HG02610 (cell line): ENCODE measurements around the gene JSRP1.

ENCODE experiments used
- ATAC-seq: cut with Tn5 transposase; IDR thresholded peaks from one replicate; pipeline ENCODE4 v1.9.1; 2021; ENCODE audit warnings: mild to moderate bottlenecking, moderate library complexity; ENCODE audit not compliant: unreplicated experiment

Gene JSRP1

DNA sequence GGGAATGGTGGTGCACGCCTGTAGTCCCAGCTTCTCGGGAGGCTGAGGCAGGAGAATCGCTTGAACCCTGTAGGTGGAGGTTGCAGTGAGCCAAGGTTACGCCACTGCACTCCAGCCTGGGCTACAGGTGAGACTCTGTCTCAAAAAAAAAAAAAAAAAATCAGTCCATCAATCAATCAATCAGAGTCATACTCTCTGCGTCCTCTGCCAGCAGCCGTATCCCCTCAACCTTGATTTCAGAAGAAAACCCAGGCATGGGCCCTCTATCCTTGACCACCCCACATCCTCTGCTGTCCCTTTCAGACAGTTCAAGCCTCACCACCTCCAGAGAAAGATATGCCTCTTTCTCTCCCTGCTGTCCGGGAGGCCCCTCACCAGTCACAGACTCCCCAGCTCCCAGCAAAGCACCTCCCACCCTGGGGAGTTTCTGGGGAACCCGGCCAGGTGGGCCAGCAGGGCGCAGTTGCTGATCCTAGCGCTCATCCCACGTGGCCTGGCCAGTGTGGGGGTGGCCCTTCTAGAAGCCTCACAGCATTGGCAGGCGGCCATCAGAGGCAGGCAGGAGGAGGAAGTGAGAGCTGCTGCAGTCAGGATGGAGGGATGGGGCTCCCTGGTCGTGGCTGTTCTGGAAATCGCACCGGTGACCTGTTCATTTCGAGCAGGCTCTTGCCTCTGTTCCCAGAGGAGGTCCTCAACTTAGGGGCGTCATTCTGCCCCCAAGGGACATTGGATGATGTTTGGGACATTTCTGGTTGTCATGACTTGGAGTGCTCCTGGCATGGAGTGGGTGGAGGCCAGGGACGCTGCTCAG lies 10.2 kb upstream of the JSRP1 start:
- ATAC-seq = no peak

DNA sequence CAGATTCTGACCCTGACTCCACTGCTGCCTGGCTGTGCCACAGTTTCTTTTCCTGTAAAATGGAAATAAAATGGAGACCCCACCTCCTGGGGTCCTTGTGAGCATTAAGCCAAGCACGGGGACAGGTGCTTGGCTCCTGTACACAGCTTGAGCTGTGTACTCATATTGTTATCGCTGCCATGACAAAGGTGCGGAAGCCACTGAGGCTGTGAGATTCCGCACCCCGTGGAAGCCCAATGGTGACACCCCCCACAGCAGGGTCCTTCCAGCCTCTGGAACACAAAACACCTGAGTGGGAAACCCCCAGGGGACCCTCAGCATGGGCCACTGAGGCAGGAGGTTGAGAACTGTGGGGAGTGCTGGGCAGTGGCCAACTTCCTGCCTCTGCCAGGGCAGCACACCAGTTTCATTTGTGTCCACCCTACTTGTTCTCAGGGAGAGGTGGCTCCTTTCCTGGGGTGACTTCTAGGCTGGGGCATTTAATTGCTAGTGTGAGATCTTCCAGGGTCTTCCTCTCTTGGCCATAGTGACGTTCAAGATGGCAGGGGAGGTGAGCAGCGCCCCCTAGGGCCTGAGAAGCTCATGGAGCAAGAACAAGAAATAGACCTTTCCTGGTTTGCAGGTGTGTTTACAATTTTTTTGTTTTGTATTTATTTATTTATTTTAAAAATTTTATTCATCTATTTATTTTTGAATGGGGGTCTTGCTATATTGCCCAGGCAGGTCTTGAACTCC lies 5.4 kb upstream of the JSRP1 start:
- ATAC-seq = no peak

DNA sequence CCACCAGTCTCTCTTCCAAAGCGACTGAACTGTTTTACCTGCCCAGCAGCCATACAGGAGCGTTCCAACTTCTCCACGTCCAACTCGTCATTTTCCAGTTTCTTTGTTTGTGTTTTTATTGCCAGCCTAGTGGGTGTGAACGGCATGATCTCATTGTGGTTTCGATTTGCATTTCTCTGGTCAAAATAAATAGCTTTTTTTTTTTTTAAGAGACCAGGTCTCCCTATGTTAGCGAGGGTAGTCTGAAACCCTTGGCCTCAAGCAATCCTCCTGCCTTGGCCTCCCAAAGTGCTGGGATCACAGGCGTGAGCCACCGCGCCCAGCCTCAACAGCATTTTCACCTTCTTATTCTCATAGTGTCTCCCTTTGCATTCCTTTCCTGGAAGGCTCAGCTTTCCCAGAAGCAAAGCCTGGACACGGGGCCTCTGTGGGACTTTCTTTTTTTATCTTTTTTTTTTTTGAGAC lies 4.2 kb upstream of the JSRP1 start:
- ATAC-seq = no peak

DNA sequence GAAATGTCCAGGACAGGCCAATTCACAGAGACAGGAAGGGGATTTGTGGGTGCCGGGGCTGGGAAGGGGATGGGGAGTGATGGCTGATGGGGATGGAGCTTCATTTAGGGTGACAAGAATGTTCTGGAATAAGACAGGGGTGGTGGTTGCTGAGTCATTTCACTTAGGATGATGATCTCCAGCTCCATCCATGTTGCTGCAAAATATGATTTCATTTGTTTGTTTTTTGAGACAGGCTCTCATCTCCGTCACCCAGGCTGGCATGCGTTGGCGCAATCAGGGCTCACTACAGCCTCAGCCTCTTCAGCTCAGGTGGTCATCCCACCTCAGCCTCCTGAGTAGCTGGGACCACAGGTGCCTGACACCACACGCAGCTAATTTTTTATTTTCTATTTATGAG lies 3.1 kb upstream of the JSRP1 start:
- no peak for ATAC-seq

GRCh38 chr19:2255112-2255845 lies 938 bp downstream of the JSRP1 start:
- ATAC-seq = no peak

DNA sequence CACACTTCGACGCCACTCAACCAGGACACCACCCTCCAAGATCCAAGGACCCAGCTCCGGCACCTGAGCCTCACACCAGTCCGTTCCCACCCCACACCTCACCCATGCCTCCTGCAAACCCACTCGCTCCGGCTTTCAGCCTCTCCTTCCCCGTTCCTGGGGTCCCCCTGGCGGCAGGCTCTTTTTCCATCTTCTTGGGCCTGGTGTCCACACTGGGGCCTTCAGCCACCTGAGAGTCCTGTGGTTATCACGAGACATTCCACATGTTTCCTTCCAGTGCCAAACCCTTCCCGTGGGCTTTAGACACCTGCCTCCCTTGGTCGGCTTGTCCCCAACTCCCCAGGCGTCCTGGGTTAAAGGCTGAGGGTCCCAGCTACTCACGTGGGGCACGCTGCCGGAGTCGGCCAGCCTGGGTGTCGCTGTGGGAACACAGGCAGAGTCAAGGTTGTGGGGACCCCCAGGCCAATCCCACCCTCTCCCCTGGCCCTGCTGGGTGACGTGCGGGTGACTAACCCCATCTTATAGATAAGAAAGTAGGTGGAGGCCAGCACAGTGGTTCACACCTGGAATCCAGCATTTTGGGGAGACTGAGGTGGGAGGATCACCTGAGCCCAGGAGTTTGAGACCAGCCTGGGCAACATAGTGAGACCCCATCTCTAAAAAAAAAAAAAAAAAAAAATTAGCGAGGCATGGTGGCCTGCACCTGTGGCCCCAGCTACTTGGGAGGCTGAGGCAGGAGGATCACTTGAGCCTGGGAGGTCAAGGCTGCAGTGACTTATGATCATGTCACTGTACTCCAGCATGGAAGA lies 1.9 kb downstream of the JSRP1 start:
- no peak for ATAC-seq

DNA sequence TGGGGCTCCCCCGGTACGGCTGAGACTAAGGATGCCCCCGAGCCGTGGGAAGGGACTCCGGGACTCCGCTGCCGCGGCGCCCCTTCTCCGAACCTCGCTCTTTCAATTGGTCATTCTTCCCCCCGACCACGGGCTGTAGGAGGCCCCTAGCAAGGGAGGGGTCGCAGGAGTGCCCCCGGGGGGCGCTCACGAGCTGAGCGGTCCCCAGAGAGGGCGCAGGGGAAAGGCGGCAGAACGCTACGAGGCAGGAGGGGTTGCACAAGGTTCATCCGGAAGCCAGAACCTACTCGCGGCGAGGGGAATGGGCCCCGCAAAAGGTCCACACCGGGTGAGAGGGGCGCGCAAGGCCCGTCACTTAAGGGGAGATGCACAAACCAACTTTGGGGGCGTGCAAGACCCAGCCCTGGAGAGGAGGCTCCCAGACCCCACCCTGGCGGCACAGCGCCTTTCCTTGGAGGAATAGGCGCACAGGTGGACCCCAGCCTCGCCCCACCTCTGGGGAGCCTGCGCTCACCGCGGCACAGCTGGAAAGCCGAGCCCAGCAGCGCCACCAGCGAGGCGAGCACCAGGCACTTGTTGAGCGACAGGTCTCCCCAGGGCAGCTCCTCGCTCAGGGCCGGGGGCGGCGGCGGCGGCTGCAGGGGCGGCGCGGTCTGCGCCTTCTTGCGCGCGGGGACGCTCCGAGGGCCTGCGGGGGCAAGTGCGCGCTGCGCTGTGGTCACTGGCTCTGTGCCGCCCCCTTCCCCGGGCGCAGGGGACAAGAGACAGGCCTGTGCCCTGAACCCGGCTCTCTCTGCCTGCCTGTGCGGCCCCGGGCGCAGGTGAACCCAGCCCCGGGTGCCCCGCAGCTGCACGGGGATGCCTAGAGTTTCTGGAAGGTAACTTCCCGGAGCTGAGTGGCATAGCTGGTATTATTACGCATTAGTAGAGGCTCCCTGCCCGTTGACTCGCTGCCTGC lies 2.8 kb downstream of the JSRP1 start:
- ATAC-seq = no peak

GRCh38 chr19:2252797-2253105 lies 3.5 kb downstream of the JSRP1 start:
- ATAC-seq = no peak

GRCh38 chr19:2252055-2252796 lies 4.0 kb downstream of the JSRP1 start:
- ATAC-seq = no peak

DNA sequence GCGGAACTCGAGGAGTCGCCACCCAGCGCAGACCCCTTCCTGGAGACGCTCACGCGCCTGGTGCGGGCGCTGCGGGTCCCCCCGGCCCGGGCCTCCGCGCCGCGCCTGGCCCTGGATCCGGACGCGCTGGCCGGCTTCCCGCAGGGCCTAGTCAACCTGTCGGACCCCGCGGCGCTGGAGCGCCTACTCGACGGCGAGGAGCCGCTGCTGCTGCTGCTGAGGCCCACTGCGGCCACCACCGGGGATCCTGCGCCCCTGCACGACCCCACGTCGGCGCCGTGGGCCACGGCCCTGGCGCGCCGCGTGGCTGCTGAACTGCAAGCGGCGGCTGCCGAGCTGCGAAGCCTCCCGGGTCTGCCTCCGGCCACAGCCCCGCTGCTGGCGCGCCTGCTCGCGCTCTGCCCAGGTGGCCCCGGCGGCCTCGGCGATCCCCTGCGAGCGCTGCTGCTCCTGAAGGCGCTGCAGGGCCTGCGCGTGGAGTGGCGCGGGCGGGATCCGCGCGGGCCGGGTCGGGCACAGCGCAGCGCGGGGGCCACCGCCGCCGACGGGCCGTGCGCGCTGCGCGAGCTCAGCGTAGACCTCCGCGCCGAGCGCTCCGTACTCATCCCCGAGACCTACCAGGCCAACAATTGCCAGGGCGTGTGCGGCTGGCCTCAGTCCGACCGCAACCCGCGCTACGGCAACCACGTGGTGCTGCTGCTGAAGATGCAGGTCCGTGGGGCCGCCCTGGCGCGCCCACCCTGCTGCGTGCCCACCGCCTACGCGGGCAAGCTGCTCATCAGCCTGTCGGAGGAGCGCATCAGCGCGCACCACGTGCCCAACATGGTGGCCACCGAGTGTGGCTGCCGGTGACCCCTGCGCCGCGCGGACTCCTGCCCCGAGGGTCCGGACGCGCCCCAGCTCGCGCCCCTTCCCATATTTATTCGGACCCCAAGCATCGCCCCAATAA lies 4.8 kb downstream of the JSRP1 start:
- ATAC-seq = no peak

DNA sequence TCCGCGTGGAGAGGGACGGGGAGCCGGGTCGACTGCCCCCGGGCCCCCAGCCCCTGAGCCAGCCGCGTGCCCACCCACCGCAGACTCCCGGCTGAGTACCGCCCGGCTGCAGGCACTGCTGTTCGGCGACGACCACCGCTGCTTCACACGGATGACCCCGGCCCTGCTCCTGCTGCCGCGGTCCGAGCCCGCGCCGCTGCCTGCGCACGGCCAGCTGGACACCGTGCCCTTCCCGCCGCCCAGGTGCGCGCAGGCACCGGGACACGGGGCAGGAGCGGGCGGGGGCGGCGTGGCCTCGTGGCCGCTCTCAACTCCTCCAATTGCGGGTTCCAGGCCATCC lies 5.5 kb downstream of the JSRP1 start:
- ATAC-seq = no peak

- no peak for ATAC-seq
Observed at GRCh38 chr19:2249880-2250765, 6.1 kb downstream of the JSRP1 start.

GRCh38 chr19:2249010-2249866 lies 7.0 kb downstream of the JSRP1 start, which contains the start of gene AMH:
TSS of gene AMH (plus strand) at chr19:2249323. CDS start at chr19:2249333, 10 bp downstream.
- no peak for ATAC-seq

DNA sequence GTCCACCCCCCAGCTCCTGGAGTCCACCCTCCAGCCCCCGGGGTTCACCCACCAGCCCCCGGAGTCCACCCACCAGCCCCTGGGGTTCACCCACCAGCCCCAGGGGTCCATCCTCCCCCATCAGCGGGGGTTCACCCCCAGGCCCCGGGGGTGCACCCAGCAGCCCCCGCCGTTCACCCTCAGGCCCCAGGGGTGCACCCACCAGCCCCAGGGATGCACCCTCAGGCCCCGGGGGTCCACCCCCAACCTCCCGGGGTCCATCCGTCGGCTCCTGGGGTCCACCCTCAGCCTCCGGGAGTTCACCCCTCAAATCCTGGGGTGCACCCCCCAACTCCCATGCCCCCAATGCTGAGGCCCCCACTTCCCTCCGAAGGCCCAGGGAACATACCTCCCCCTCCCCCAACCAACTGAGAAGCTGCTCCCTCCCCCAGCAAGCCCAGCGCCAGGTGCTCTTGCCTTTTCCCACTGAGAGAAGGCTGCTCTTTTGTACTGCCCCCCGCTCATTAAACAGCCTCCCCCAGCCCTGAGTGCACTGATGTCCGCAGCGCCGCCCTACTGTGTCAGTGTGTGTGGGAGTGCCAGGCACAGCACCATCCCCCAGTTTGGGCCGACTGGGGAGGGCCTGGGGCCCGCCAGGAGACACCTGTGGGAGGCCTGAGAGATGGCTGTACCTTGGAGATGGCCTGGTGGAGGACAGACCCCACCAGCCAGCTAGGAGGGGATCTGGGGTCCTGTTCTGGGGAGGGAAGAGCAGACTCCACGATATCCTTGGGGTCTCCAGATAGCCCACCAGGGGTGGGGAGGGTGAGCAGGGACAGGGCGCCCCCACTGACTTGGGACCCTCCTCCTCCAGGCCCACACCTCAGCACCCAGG lies 7.8 kb downstream of the JSRP1 start:
- no peak for ATAC-seq

DNA sequence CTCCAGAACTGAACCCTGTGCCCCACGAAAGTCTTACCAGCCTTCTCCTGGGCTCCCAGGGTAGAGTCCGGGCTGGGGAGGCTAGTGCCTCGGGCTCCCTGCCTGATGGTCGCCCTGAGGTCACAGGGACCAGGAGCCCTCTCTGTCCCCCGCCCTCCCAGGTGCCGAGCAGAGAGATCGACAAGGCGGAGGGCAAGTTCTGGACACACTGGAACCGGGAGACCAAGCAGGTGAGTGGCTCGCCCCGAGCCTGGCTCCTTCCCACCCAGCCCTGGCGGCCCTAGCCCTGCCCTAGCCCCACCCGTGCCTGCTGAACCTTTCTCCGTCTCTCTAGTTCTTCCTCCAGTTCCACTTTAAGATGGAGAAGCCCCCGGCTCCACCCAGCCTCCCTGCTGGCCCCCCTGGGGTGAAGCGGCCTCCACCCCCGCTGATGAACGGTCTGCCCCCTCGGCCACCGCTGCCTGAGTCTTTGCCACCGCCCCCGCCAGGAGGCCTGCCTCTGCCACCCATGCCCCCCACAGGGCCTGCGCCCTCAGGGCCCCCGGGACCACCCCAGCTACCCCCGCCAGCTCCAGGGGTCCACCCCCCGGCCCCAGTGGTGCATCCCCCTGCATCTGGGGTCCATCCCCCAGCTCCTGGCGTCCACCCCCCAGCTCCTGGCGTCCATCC lies 8.7 kb downstream of the JSRP1 start:
- ATAC-seq = no peak
